B cell (primary cell): ENCODE data around the gene OPN4.

Experiments used
- EZH2 ChIP-seq: IDR thresholded peaks from 2 replicates; pipeline ENCODE4 v1.6.1; 2012; ENCODE audit warnings: borderline replicate concordance, low read depth, mild to moderate bottlenecking, moderate library complexity, low read length; ENCODE audit not compliant: insufficient read depth, poor library complexity, severe bottlenecking
- TF ChIP-seq, protein P1 (sequence below): fragments of 200-600 bp; IDR thresholded peaks from one replicate; pipeline ENCODE4 v1.8.0; 2022; ENCODE audit warnings: antibody characterized with exemption, mild to moderate bottlenecking

DNA sequence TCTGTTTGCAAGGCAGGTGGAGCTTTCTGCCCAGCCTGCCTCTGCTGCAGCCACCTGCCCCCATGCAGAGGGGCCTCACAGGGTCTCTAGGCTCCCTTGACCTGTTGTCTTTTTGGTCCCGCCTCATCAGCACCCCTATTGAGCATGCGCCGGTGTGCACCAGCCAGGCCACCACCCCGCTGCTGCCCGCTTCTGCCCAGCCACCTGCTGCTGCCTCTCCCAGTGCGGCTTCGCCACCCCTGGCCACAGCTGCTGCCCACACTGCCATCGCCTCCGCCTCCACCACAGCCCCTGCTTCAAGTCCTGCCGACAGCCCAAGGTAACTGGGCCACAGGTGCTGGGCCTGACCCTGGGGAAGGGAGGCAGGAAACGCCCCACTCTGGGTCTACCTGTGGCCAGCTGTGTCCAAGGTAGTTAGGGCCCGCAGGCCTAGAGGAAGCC, 52.1 kb downstream of the OPN4 start:
- TF ChIP-seq EZH2: no peak
- TF ChIP-seq, protein P1, sequence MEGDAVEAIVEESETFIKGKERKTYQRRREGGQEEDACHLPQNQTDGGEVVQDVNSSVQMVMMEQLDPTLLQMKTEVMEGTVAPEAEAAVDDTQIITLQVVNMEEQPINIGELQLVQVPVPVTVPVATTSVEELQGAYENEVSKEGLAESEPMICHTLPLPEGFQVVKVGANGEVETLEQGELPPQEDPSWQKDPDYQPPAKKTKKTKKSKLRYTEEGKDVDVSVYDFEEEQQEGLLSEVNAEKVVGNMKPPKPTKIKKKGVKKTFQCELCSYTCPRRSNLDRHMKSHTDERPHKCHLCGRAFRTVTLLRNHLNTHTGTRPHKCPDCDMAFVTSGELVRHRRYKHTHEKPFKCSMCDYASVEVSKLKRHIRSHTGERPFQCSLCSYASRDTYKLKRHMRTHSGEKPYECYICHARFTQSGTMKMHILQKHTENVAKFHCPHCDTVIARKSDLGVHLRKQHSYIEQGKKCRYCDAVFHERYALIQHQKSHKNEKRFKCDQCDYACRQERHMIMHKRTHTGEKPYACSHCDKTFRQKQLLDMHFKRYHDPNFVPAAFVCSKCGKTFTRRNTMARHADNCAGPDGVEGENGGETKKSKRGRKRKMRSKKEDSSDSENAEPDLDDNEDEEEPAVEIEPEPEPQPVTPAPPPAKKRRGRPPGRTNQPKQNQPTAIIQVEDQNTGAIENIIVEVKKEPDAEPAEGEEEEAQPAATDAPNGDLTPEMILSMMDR: no peak
